ENCODE measurements around the gene PRSS27.

Gene PRSS27

GRCh38 chr16:2702871-2703745 is 16.9 kb downstream of the PRSS27 start:
- TF ChIP-seq GATA3 (IDR thresholded peaks at IDR 0.05; ENCODE audit: low read depth, low read length) (no peak), GATA2 (IDR thresholded peaks at IDR 0.05; ENCODE audit: low read depth, low read length) (no peak)

GRCh38 chr16:2702438-2702825 is 17.6 kb downstream of the PRSS27 start:
- TF ChIP-seq GATA3 (IDR thresholded peaks at IDR 0.05; ENCODE audit: low read depth, low read length) (no peak), GATA2 (IDR thresholded peaks at IDR 0.05; ENCODE audit: low read depth, low read length) (no peak)

- TF ChIP-seq GATA3 (IDR thresholded peaks at IDR 0.05; ENCODE audit: low read depth, low read length) (no peak), GATA2 (IDR thresholded peaks at IDR 0.05; ENCODE audit: low read depth, low read length) (no peak)
Measured at GRCh38 chr16:2701713-2702437, 18.1 kb downstream of the PRSS27 start.

GRCh38 chr16:2701272-2701671 is 18.8 kb downstream of the PRSS27 start:
- TF ChIP-seq GATA2 (IDR thresholded peaks at IDR 0.05; ENCODE audit: low read depth, low read length) (no peak), GATA3 (IDR thresholded peaks at IDR 0.05; ENCODE audit: low read depth, low read length) (no peak)

GRCh38 chr16:2700786-2701185 is 19.2 kb downstream of the PRSS27 start:
- TF ChIP-seq GATA3 (IDR thresholded peaks at IDR 0.05; ENCODE audit: low read depth, low read length): no peak
- TF ChIP-seq GATA2 (IDR thresholded peaks at IDR 0.05; ENCODE audit: low read depth, low read length): no peak

- TF ChIP-seq GATA3 (IDR thresholded peaks at IDR 0.05; ENCODE audit: low read depth, low read length): no peak
- no peak for TF ChIP-seq GATA2 (IDR thresholded peaks at IDR 0.05; ENCODE audit: low read depth, low read length)
Measured at GRCh38 chr16:2699791-2700600, 20.0 kb downstream of the PRSS27 start.

- TF ChIP-seq GATA3 (IDR thresholded peaks at IDR 0.05; ENCODE audit: low read depth, low read length) (no peak), GATA2 (IDR thresholded peaks at IDR 0.05; ENCODE audit: low read depth, low read length) (no peak)
Measured at GRCh38 chr16:2698965-2699750, 20.9 kb downstream of the PRSS27 start.

- no peak for TF ChIP-seq GATA2 (IDR thresholded peaks at IDR 0.05; ENCODE audit: low read depth, low read length)
- no peak for TF ChIP-seq GATA3 (IDR thresholded peaks at IDR 0.05; ENCODE audit: low read depth, low read length)
Measured at GRCh38 chr16:2698103-2698870, 21.7 kb downstream of the PRSS27 start.

- no peak for TF ChIP-seq GATA2 (IDR thresholded peaks at IDR 0.05; ENCODE audit: low read depth, low read length)
- TF ChIP-seq GATA3 (IDR thresholded peaks at IDR 0.05; ENCODE audit: low read depth, low read length): no peak
Measured at GRCh38 chr16:2697401-2697948, 22.5 kb downstream of the PRSS27 start.

GRCh38 chr16:2692948-2693651 is 26.9 kb downstream of the PRSS27 start:
- TF ChIP-seq GATA3 (IDR thresholded peaks at IDR 0.05; ENCODE audit: low read depth, low read length) (no peak), GATA2 (IDR thresholded peaks at IDR 0.05; ENCODE audit: low read depth, low read length) (no peak)

- TF ChIP-seq GATA2 (IDR thresholded peaks at IDR 0.05; ENCODE audit: low read depth, low read length) (no peak), GATA3 (IDR thresholded peaks at IDR 0.05; ENCODE audit: low read depth, low read length) (no peak)
Measured at GRCh38 chr16:2692251-2692947, 27.6 kb downstream of the PRSS27 start.
